Ovary (tissue), 3 donors: ENCODE data around the gene SND1.

Source experiments
- EP300 ChIP-seq: sonication (generic); formaldehyde crosslinking; IDR thresholded peaks from one replicate; pipeline ENCODE4 v1.6.1; 2017; ENCODE audit warnings: antibody characterized with exemption
- TF ChIP-seq, protein P1 (sequence below), 3 donors: fragments of 450-650 bp in 2 of 3; fragments of 200-600 bp in 1 of 3; IDR thresholded peaks; one replicate each; pipeline versions ENCODE4 v1.5.1 to v1.8.0; 2016 to 2022; ENCODE audit warnings: antibody characterized with exemption in 3 of 3, mild to moderate bottlenecking in 1 of 3
- donor health status: DM: no; HTN: no; CAD: no.

DNA sequence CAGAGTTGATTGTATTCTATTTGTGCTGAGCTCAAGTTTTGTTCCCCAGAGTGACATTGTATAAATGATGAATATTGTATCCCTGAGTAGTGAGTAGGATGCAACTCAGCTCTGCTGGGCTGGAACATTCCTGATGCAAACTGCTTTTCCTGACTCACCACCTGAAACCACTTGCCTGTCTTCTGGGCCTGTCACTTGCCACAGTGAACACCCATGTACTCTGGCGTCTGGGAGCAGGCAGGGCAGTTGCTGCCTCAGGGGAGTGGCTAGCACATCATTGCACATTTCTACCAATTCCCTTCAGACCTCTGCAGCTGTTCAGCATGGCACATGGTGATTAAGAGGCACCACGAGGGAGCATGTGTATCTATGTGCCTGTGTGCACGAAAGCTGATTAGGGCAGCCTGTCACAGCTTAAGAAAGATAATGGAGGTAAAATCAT is 157.3 kb downstream of the SND1 start:
- TF ChIP-seq EP300, result no peak
- TF ChIP-seq, protein P1, sequence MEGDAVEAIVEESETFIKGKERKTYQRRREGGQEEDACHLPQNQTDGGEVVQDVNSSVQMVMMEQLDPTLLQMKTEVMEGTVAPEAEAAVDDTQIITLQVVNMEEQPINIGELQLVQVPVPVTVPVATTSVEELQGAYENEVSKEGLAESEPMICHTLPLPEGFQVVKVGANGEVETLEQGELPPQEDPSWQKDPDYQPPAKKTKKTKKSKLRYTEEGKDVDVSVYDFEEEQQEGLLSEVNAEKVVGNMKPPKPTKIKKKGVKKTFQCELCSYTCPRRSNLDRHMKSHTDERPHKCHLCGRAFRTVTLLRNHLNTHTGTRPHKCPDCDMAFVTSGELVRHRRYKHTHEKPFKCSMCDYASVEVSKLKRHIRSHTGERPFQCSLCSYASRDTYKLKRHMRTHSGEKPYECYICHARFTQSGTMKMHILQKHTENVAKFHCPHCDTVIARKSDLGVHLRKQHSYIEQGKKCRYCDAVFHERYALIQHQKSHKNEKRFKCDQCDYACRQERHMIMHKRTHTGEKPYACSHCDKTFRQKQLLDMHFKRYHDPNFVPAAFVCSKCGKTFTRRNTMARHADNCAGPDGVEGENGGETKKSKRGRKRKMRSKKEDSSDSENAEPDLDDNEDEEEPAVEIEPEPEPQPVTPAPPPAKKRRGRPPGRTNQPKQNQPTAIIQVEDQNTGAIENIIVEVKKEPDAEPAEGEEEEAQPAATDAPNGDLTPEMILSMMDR (IDR thresholded peaks at IDR 0.05), result no peak
